Fibroblast of mammary gland (primary cell): ENCODE data around the gene FAHD2A.

Experiments
- DNase-seq: peaks from one replicate; pipeline ENCODE4 v3.0.0-alpha.2; 2010; ENCODE audit warnings: low read depth
- H3K4me3 ChIP-seq: 2 replicates; pipeline ENCODE4 v1.5.1; 2011; ENCODE audit warnings: low read depth, mild to moderate bottlenecking, low read length, moderate library complexity; ENCODE audit not compliant: control insufficient read depth
- CTCF ChIP-seq: conservative IDR thresholded peaks from 2 replicates; pipeline ENCODE4 v1.5.1; 2011; ENCODE audit warnings: low read depth, low read length, inconsistent platforms; ENCODE audit not compliant: control insufficient read depth, insufficient read depth

The FAHD2A gene

GRCh38 chr2:95380731-95381130 is 21.8 kb upstream of the FAHD2A start:
- DNase-seq: no peak
- no peak overlapping the region for H3K4me3 ChIP-seq
- no peak for TF ChIP-seq CTCF

- H3K4me3 ChIP-seq: no peak overlapping the region
- no peak for TF ChIP-seq CTCF
- no peak for DNase-seq
Observed at GRCh38 chr2:95381212-95382191, 21.0 kb upstream of the FAHD2A start.

- no peak for TF ChIP-seq CTCF
- DNase-seq: no peak
- no peak overlapping the region for H3K4me3 ChIP-seq
Observed at GRCh38 chr2:95382192-95382591, 20.3 kb upstream of the FAHD2A start.

- no peak for TF ChIP-seq CTCF
- no peak overlapping the region for H3K4me3 ChIP-seq
- DNase-seq: no peak
Observed at GRCh38 chr2:95382686-95383634, 19.5 kb upstream of the FAHD2A start.

GRCh38 chr2:95383635-95384027 is 18.9 kb upstream of the FAHD2A start:
- no peak overlapping the region for H3K4me3 ChIP-seq
- no peak for DNase-seq
- no peak for TF ChIP-seq CTCF

GRCh38 chr2:95384854-95385569 is 17.5 kb upstream of the FAHD2A start:
- DNase-seq: peak; percentile 3
- TF ChIP-seq CTCF: no peak
- no peak overlapping the region for H3K4me3 ChIP-seq
